GDM1 (cell line): ENCODE results near the gene PLXNA2.

Experiments used
- DNase-seq: peaks from one replicate; lab custom pipeline; 2025; lab: John Stamatoyannopoulos, UW

The PLXNA2 gene

GRCh38 chr1:208069317-208069716, 174.9 kb downstream of the PLXNA2 start:
- DNase-seq, result no peak

- no peak for DNase-seq
Observed at GRCh38 chr1:208068908-208069307, 175.3 kb downstream of the PLXNA2 start.

GRCh38 chr1:208068407-208068806, 175.8 kb downstream of the PLXNA2 start:
- DNase-seq, result no peak

GRCh38 chr1:208066583-208066982, 177.6 kb downstream of the PLXNA2 start:
- DNase-seq, result no peak

- no peak for DNase-seq
Observed at GRCh38 chr1:208065862-208066261, 178.3 kb downstream of the PLXNA2 start.

- DNase-seq, result no peak
Observed at GRCh38 chr1:208061632-208062031, 182.6 kb downstream of the PLXNA2 start.

GRCh38 chr1:208061118-208061517, 183.1 kb downstream of the PLXNA2 start:
- DNase-seq, result no peak

- DNase-seq, result no peak
Observed at GRCh38 chr1:208060215-208060869, 183.8 kb downstream of the PLXNA2 start.

- DNase-seq, result no peak
Observed at GRCh38 chr1:208059409-208060001, 184.7 kb downstream of the PLXNA2 start.

GRCh38 chr1:208058756-208059155, 185.4 kb downstream of the PLXNA2 start:
- no peak for DNase-seq

GRCh38 chr1:208058267-208058666, 185.9 kb downstream of the PLXNA2 start:
- no peak for DNase-seq

GRCh38 chr1:208057056-208057455, 187.1 kb downstream of the PLXNA2 start:
- DNase-seq, result no peak

- DNase-seq, result no peak
Observed at GRCh38 chr1:208055535-208055934, 188.6 kb downstream of the PLXNA2 start.

- no peak for DNase-seq
Observed at GRCh38 chr1:208054911-208055379, 189.2 kb downstream of the PLXNA2 start.

GRCh38 chr1:208054485-208054884, 189.7 kb downstream of the PLXNA2 start:
- DNase-seq, result no peak

- DNase-seq, result no peak
Observed at GRCh38 chr1:208053661-208054060, 190.5 kb downstream of the PLXNA2 start.

GRCh38 chr1:208052926-208053407, 191.2 kb downstream of the PLXNA2 start:
- no peak for DNase-seq

- no peak for DNase-seq
Observed at GRCh38 chr1:208052135-208052534, 192.0 kb downstream of the PLXNA2 start.

- DNase-seq, result no peak
Observed at GRCh38 chr1:208051651-208052050, 192.5 kb downstream of the PLXNA2 start.

GRCh38 chr1:208048904-208049303, 195.3 kb downstream of the PLXNA2 start:
- peak; percentile 79 for DNase-seq

GRCh38 chr1:208047975-208048374, 196.2 kb downstream of the PLXNA2 start:
- DNase-seq, result no peak

- DNase-seq, result no peak
Observed at GRCh38 chr1:208047476-208047934, 196.7 kb downstream of the PLXNA2 start.

- no peak for DNase-seq
Observed at GRCh38 chr1:208045463-208046260, 198.5 kb downstream of the PLXNA2 start.
